CD4-positive, alpha-beta T cell (primary cell): ENCODE results near the gene POPDC3. TPM values are rescaled to one million over a fixed set of nuclear protein-coding genes. Genes with fewer than 3 reads are reported as not detected.

Source experiments
- ATAC-seq: fragments of 200-7000 bp; cut with Tn5 transposase; one replicate; pipeline ENCODE4 v1.10.0; 2022; ENCODE audit warnings: mild to moderate bottlenecking; ENCODE audit not compliant: poor library complexity
- CTCF ChIA-PET: fragments of 350-600 bp; sonication (Branson Sonifier 250); formaldehyde crosslinking; loops from one replicate; lab custom pipeline; 2021; ENCODE audit warnings: antibody characterized with exemption, inconsistent platforms; lab: Charles Lee
- POLR2A ChIA-PET: fragments of 350-600 bp; sonication (Branson Sonifier 250); formaldehyde crosslinking; loops from one replicate; lab custom pipeline; 2021; ENCODE audit warnings: antibody characterized with exemption, inconsistent platforms; lab: Charles Lee
- DNase-seq, 14 experiments: peaks; one replicate each; pipeline ENCODE4 v3.0.0-alpha.2; 2013 to 2020; ENCODE audit warnings: mixed read lengths in 2 of 14
- H3K27ac ChIP-seq, 2 donors: one replicate each; pipeline versions ENCODE4 v1.5.1 to v1.7.0; 2013; ENCODE audit warnings: low read length in 2 of 2, low read depth in 1 of 2, mild to moderate bottlenecking in 1 of 2
- H3K27me3 ChIP-seq, 2 experiments: 1 replicate in 1 of 2; 2 replicates in 1 of 2; pipeline versions ENCODE4 v1.6.1 to v1.7.0; 2013; ENCODE audit warnings: low read length in 2 of 2, control low read depth in 1 of 2, mild to moderate bottlenecking in 1 of 2, moderate library complexity in 1 of 2; ENCODE audit not compliant: insufficient read depth in 2 of 2, control insufficient read depth in 1 of 2
- H3K36me3 ChIP-seq: one replicate; pipeline ENCODE4 v1.6.1; 2013; ENCODE audit warnings: low read length, control low read depth; ENCODE audit not compliant: insufficient read depth
- H3K4me1 ChIP-seq: one replicate; pipeline ENCODE4 v1.6.1; 2013; ENCODE audit warnings: low read length, control low read depth; ENCODE audit not compliant: insufficient read depth
- H3K4me3 ChIP-seq: one replicate; pipeline ENCODE4 v1.5.1; 2013; ENCODE audit warnings: mild to moderate bottlenecking, low read length, moderate library complexity
- H3K9me3 ChIP-seq, 2 experiments: 1 replicate in 1 of 2; 2 replicates in 1 of 2; pipeline versions ENCODE4 v1.6.1 to v1.7.0; 2013; ENCODE audit warnings: low read length in 2 of 2, mild to moderate bottlenecking in 2 of 2, control low read depth in 1 of 2, moderate library complexity in 1 of 2; ENCODE audit not compliant: control insufficient read depth in 1 of 2, insufficient read depth in 1 of 2
- H3K27ac Mint-ChIP-seq: one replicate; pipeline ENCODE4 v1.8.0; 2020; ENCODE audit warnings: mixed read lengths
- H3K27me3 Mint-ChIP-seq: one replicate; pipeline ENCODE4 v1.8.0; 2021; ENCODE audit warnings: mixed read lengths
- H3K36me3 Mint-ChIP-seq: one replicate; pipeline ENCODE4 v1.8.0; 2021; ENCODE audit warnings: low read depth, mixed read lengths
- H3K4me1 Mint-ChIP-seq: one replicate; pipeline ENCODE4 v1.8.0; 2021; ENCODE audit warnings: low read depth, mixed read lengths
- H3K4me3 Mint-ChIP-seq: one replicate; pipeline ENCODE4 v1.8.0; 2020; ENCODE audit warnings: mild to moderate bottlenecking, mixed read lengths
- H3K9me3 Mint-ChIP-seq: one replicate; pipeline ENCODE4 v1.8.0; 2020; ENCODE audit warnings: mixed read lengths
- intact Hi-C, 2 experiments: fragments of 100-400 bp; cut with DNase I in 1 of 2; cut with micrococcal nuclease in 1 of 2; formaldehyde crosslinking; loops; one replicate each; pipeline versions ENCODE4 v1.15.1 to v1.9.0; 2023 to 2025; cut with DNase I, micrococcal nuclease
- total RNA-seq, 174 experiments: library from RNA in 2 of 174; stranded (reverse) in 2 of 174; gene quantifications; one replicate each; pipeline ENCODE4 v1.2.3 and lab custom pipeline; 2021 to 2026
- TF ChIP-seq, protein P1 (sequence below): fragments of 200-600 bp; IDR thresholded peaks from one replicate; pipeline ENCODE4 v1.8.0; 2022; ENCODE audit warnings: antibody characterized with exemption, mild to moderate bottlenecking

The POPDC3 gene
- total RNA-seq, 2 experiments from 2014 or later = not detected

DNA sequence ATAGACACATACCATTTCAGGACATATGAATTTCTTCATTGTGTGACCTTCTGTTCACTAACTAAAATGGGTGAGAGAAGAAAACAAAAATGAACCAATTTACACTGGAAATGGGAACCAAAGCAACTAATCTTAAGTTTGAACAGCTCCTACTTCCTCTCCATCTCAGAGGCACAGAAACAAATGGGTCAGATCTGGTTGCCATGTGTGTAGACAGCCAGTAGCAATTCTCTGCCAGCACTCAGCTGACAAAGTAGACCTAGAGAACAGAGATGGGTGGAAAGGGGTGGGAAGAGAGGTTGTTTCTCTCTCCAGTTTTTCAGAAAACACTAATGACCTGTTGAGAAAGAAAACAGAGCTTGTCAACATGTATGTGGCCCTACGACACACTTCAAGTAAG is 14.3 kb upstream of the POPDC3 start:
- peaks cover 0 to 4% of the 10 kb centered on the region in 2 experiments for H3K27me3 ChIP-seq
- Mint-ChIP-seq H3K4me3 (no peak overlapping the region), H3K27me3 (peaks cover 31% of the 10 kb centered on the region), H3K4me1 (no peaks in the 10 kb centered on the region), H3K9me3 (no peaks in the 10 kb centered on the region), H3K27ac (no peak overlapping the region), H3K36me3 (no peaks in the 10 kb centered on the region)
- intact Hi-C loops = no loop called here
- DNase-seq (no peak), ATAC-seq (no peak)
- H3K4me1 ChIP-seq = no peaks in the 10 kb centered on the region
- POLR2A ChIA-PET = no interaction called here
- H3K9me3 ChIP-seq = no peaks in the 10 kb centered on the region
- TF ChIP-seq, protein P1, sequence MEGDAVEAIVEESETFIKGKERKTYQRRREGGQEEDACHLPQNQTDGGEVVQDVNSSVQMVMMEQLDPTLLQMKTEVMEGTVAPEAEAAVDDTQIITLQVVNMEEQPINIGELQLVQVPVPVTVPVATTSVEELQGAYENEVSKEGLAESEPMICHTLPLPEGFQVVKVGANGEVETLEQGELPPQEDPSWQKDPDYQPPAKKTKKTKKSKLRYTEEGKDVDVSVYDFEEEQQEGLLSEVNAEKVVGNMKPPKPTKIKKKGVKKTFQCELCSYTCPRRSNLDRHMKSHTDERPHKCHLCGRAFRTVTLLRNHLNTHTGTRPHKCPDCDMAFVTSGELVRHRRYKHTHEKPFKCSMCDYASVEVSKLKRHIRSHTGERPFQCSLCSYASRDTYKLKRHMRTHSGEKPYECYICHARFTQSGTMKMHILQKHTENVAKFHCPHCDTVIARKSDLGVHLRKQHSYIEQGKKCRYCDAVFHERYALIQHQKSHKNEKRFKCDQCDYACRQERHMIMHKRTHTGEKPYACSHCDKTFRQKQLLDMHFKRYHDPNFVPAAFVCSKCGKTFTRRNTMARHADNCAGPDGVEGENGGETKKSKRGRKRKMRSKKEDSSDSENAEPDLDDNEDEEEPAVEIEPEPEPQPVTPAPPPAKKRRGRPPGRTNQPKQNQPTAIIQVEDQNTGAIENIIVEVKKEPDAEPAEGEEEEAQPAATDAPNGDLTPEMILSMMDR = no peak
- no peaks in the 10 kb centered on the region for H3K36me3 ChIP-seq
- H3K4me3 ChIP-seq = no peak overlapping the region
- CTCF ChIA-PET = interaction anchor here (1.2 kb wide), 1 partner anchor 14 kb away, joined by 3 read pairs; no protein-coding TSS in a partner anchor
- no peak overlapping the region for H3K27ac ChIP-seq

DNA sequence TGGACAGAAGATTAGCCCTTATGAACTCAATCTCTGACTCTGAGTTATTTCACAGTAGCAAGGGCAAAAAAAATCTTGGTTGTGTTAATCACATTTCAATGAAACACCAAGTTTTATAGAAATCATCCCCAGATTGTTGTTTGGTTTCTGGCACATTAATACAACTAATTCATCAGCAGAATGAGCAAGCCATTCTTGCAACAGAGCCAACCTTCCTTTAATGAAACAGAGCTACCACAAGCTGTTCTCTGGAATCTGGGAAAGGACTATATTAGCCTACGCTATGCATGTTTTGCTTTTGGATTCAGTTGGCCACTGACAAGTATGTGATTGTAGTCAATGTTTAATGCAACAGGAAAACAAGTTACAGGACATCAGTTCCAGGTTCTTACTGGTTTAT is 13.8 kb upstream of the POPDC3 start:
- ChIA-PET CTCF (no interaction called here), POLR2A (no interaction called here)
- Histone ChIP-seq H3K27me3 (peaks cover 0 to 4% of the 10 kb centered on the region in 2 experiments), H3K36me3 (no peaks in the 10 kb centered on the region), H3K27ac (no peak overlapping the region), H3K4me1 (no peaks in the 10 kb centered on the region), H3K9me3 (no peaks in the 10 kb centered on the region), H3K4me3 (no peak overlapping the region)
- no peak overlapping the region for H3K27ac Mint-ChIP-seq
- DNase-seq (no peak), ATAC-seq (no peak)
- H3K9me3 Mint-ChIP-seq = no peaks in the 10 kb centered on the region
- no peaks in the 10 kb centered on the region for H3K4me1 Mint-ChIP-seq
- no peaks in the 10 kb centered on the region for H3K36me3 Mint-ChIP-seq
- TF ChIP-seq, protein P1 = no peak
- peaks cover 32% of the 10 kb centered on the region for H3K27me3 Mint-ChIP-seq
- intact Hi-C loops = no loop called here
- H3K4me3 Mint-ChIP-seq = no peak overlapping the region

- H3K4me1 ChIP-seq = no peaks in the 10 kb centered on the region
- no peak overlapping the region for H3K4me3 ChIP-seq
- no peaks in the 10 kb centered on the region for H3K9me3 ChIP-seq
- TF ChIP-seq, protein P1 = no peak
- no peaks in the 10 kb centered on the region for H3K36me3 ChIP-seq
- no peak for DNase-seq
- Mint-ChIP-seq H3K9me3 (no peaks in the 10 kb centered on the region), H3K27ac (no peak overlapping the region), H3K4me1 (no peaks in the 10 kb centered on the region), H3K36me3 (no peaks in the 10 kb centered on the region), H3K27me3 (peaks cover 32% of the 10 kb centered on the region), H3K4me3 (no peak overlapping the region)
- H3K27ac ChIP-seq = no peak overlapping the region
- H3K27me3 ChIP-seq = peaks cover 0 to 4% of the 10 kb centered on the region in 2 experiments
- CTCF ChIA-PET = no interaction called here
- intact Hi-C loops = no loop called here
- POLR2A ChIA-PET = no interaction called here
- no peak for ATAC-seq
These were observed 13.1 kb upstream of the POPDC3 start for GRCh38 chr6:105192707-105193465.
